ENCODE results near the gene OR2B6.
"Not testable (repeated sequence)": the region's sequence is repeated elsewhere in the genome, so short reads cannot be mapped to it uniquely, and the experiment has no call there.

The OR2B6 gene

DNA sequence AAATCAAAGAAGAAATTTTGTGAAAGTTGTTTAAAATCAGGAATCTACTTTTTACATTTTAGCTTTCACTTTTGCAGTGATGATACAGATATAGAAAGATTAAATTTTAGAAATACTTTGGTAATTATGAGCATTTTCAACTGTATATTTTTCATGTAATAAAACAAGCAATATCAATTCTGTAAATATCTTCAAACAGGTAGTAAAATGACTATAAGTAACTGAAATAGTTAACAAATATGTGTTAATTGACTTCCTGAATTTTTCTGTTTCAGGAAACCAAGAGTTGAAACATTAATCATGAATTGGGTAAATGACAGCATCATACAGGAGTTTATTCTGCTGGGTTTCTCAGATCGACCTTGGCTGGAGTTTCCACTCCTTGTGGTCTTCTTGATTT lies at the start of gene OR2B6:
OR2B6 (plus strand) TSS at position 301 of the 400 bp plus-strand sequence; CDS start at position 301, 0 bp downstream.
- no peaks in the 10 kb centered on the region for H3K4me1 Mint-ChIP-seq (ENCODE audit: low read depth)
- no peaks in the 10 kb centered on the region for H3K9me3 Mint-ChIP-seq
- no peak within 1 kb of the TSS for H3K4me3 Mint-ChIP-seq
- H3K27me3 Mint-ChIP-seq (ENCODE audit: low read depth) = peaks cover 29% of the 10 kb centered on the region
- H3K27ac Mint-ChIP-seq = no peak within 1 kb of the TSS
- H3K36me3 Mint-ChIP-seq (ENCODE audit: low read depth) = no peaks in the 10 kb centered on the region

DNA sequence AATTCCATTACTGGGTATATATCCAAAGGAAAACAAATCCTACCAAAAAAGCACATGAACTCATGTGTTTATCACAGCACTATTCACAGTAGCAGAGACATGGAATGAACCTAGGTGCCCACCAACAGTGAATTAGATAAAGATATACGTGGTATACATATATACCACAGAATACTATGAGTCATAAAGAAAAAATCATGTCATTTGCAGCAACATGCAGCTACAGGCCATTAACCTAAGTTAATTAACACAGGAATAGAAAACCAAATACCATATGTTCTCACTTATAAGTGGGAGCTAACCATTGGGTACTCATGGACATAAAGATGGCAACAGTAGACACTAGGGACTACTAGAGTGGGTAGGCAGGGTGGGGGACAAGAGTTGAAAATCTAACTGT lies 49.0 kb upstream of the OR2B6 start:
- Mint-ChIP-seq H3K4me3 (no peak overlapping the region), H3K9me3 (no peaks in the 10 kb centered on the region), H3K4me1 (ENCODE audit: low read depth) (peaks cover 7% of the 10 kb centered on the region), H3K27ac (no peak overlapping the region), H3K36me3 (ENCODE audit: low read depth) (no peaks in the 10 kb centered on the region), H3K27me3 (ENCODE audit: low read depth) (peaks cover 39% of the 10 kb centered on the region)

DNA sequence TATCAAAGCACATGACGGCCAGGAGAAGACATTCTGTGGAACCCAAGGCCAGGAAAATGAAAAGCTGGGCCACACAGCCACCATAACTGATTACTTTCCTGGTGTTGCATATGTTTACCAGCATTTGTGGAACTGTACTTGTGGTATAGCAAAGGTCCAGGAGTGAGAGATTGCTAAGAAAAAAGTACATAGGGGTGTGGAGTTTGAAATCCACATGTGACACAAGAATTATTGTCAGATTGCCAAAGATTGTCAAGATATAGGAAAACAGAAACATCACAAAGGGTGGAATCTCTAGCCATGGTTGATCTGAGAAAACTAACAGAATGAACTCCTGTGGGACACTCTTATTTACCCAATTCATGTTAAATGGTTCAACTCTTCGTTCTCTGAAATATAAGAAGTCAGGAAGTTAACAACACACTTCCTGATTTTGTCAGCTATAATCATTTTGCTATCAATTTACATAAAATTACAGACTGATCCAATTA lies 45.0 kb upstream of the OR2B6 start, which contains the start of gene OR2B2:
OR2B2 (minus strand) TSS at position 441 of the 491 bp plus-strand sequence; CDS start at position 364, 77 bp downstream.
- Mint-ChIP-seq H3K9me3 (no peaks in the 10 kb centered on the region), H3K27me3 (ENCODE audit: low read depth) (peaks cover 23% of the 10 kb centered on the region), H3K27ac (no peak within 1 kb of the TSS)

DNA sequence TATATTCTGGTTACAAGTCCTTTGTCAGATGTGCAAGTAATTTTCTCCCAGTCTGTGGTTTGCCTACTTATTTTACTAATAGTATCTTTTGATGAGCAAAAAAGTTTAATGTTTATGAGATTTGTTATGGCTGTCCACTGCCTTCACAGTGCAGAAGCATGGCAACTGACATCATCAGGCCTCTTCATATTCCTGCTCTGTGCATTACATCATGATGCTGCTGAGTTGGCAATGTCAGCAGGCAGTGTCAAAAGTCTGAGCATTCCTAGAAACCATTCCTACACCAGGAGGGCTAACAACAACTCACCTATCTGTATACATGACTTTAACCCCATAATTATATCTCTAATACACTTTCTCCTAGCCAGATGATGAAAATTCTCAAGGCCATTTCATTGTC lies 34.1 kb upstream of the OR2B6 start:
- Mint-ChIP-seq H3K27ac (no peak overlapping the region), H3K4me1 (ENCODE audit: low read depth) (no peaks in the 10 kb centered on the region)

More for the DNA sequence above, 45.0 kb upstream of the OR2B6 start, which contains the start of gene OR2B2:
- H3K4me1 Mint-ChIP-seq (ENCODE audit: low read depth) = no peaks in the 10 kb centered on the region
- H3K36me3 Mint-ChIP-seq (ENCODE audit: low read depth) = no peaks in the 10 kb centered on the region
- H3K4me3 Mint-ChIP-seq = no peak within 1 kb of the TSS

DNA sequence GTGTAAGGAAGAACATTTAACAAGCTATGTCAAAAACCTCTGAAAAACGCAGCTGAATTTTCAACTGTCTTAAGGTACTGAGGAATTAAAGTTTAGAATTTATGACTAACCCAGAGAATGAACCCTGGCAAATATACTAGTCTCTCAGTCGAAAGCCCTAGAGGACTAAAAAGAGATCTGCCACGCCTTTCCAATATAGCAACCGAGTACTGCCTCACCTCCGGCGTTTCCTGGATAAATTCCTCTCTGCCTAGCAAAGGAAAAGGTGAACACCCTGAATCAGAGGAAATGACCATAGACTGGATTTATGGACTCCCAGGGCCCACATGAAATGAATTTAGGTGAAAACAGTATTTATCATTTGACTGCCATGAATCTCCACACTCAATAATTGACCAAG lies 32.9 kb upstream of the OR2B6 start:
- Mint-ChIP-seq H3K27me3 (ENCODE audit: low read depth) (peaks cover 14% of the 10 kb centered on the region), H3K9me3 (no peaks in the 10 kb centered on the region), H3K4me3 (no peak overlapping the region), H3K36me3 (ENCODE audit: low read depth) (no peaks in the 10 kb centered on the region), H3K4me1 (ENCODE audit: low read depth) (no peaks in the 10 kb centered on the region), H3K27ac (no peak overlapping the region)

More for the DNA sequence above, 34.1 kb upstream of the OR2B6 start:
- H3K27me3 Mint-ChIP-seq (ENCODE audit: low read depth) = peaks cover 18% of the 10 kb centered on the region
- H3K9me3 Mint-ChIP-seq = no peaks in the 10 kb centered on the region
- no peaks in the 10 kb centered on the region for H3K36me3 Mint-ChIP-seq (ENCODE audit: low read depth)
- no peak overlapping the region for H3K4me3 Mint-ChIP-seq

DNA sequence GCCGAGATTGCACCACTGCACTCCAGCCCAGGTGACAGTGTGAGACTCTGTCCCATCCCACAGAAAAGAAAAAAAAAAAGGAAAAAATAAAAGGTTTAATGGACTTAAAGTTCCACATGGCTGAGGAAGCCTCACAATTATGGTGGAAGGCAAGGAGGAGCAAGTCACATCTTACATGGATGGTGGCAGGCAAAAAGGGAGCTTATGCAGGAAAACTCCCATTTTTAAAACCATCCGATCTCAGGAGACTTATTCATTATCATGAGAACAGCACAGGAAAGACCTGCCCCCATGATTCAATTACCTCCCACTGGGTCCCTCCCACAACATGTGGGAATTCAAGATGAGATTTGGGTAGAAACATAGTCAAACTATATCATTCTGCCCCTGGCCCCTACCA lies 29.0 kb upstream of the OR2B6 start:
- not testable (repeated sequence) for H3K4me1 Mint-ChIP-seq (ENCODE audit: low read depth); H3K36me3 Mint-ChIP-seq (ENCODE audit: low read depth); H3K9me3 Mint-ChIP-seq; H3K27ac Mint-ChIP-seq; H3K4me3 Mint-ChIP-seq
- peaks cover 13% of the 10 kb centered on the region for H3K27me3 Mint-ChIP-seq (ENCODE audit: low read depth)

DNA sequence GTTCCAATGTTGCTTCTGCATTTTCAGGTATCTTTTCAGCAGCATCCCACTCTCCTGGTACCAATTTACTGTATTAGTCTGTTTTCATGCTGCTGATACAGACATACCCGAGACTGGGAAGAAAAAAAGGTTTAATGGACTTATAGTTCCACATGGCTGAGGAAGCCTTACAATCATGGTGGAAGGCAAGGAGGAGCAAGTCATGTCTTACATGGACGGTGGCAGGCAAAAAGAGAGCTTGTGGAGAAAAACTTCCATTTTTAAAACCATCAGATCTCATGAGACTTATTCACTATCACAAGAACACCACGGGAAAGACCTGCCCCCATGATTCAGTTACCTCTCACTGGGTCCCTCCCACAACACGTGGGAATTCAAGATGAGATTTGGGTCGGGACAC lies 27.1 kb upstream of the OR2B6 start:
- not testable (repeated sequence) for H3K27ac Mint-ChIP-seq; H3K4me3 Mint-ChIP-seq; H3K36me3 Mint-ChIP-seq (ENCODE audit: low read depth); H3K4me1 Mint-ChIP-seq (ENCODE audit: low read depth); H3K9me3 Mint-ChIP-seq
- H3K27me3 Mint-ChIP-seq (ENCODE audit: low read depth) = peaks cover 13% of the 10 kb centered on the region

DNA sequence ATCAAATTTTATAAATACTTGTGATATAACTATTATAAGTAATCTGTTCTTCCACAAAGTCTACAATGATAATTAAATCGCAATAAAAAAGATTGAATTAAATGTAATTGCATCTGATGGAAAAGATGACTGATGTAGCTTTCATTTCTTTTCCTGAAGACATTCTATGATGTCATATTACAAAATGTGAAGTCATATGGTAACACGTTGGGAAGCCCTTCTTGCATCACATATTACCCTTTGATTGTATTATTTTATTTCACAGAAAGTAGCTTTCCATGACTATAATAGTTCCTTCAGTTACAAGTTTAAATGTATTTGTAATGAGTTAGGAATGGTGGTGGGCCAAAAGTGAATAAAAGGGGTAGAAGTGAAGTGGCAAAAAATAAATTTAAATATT lies 25.8 kb upstream of the OR2B6 start:
- Mint-ChIP-seq H3K27me3 (ENCODE audit: low read depth) (peaks cover 13% of the 10 kb centered on the region), H3K27ac (no peak overlapping the region), H3K9me3 (peaks cover 5% of the 10 kb centered on the region), H3K4me1 (ENCODE audit: low read depth) (no peaks in the 10 kb centered on the region), H3K4me3 (no peak overlapping the region), H3K36me3 (ENCODE audit: low read depth) (no peaks in the 10 kb centered on the region)

DNA sequence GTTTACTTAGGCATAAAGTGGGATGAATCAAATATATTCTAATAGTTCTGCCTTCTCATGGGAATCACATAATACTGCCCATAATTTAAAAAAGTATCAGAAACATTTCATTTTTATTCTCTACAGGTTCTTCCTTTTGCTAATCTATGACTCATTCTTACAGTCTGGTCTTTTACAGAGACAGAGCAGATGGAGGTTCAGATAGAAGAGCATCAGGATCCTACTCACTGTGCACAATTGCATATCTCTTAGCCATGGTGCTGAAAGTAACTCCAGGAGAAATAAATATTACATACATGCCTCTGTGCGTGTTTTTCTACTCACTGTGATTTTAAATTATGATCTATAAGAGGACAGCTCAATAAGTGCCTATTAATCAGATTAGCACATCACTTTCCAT lies 16.3 kb upstream of the OR2B6 start:
- H3K27me3 Mint-ChIP-seq (ENCODE audit: low read depth) = peaks cover 16% of the 10 kb centered on the region

DNA sequence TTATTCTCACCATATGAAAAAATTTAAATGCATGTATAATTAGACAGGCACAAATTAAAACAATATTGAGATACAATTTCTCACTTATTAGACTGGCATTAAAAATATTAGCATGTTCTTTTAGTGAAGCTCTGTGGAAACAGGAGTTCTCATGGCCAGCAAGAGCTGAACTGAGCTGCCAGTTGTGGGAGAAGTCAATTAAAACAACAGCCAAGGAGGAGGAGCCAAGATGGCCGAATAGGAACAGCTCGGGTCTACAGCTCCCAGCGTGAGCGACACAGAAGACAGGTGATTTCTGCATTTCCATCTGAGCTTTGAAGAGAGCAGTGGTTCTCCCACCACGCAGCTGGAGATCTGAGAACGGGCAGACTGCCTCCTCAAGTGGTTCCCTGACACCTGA lies 14.0 kb upstream of the OR2B6 start:
- not testable (repeated sequence) for H3K36me3 Mint-ChIP-seq (ENCODE audit: low read depth); H3K27ac Mint-ChIP-seq; H3K4me1 Mint-ChIP-seq (ENCODE audit: low read depth)

More for the DNA sequence above, 16.3 kb upstream of the OR2B6 start:
- no peak overlapping the region for H3K27ac Mint-ChIP-seq
- H3K4me1 Mint-ChIP-seq (ENCODE audit: low read depth) = no peaks in the 10 kb centered on the region
- no peaks in the 10 kb centered on the region for H3K9me3 Mint-ChIP-seq
- H3K4me3 Mint-ChIP-seq = no peak overlapping the region
- no peaks in the 10 kb centered on the region for H3K36me3 Mint-ChIP-seq (ENCODE audit: low read depth)

DNA sequence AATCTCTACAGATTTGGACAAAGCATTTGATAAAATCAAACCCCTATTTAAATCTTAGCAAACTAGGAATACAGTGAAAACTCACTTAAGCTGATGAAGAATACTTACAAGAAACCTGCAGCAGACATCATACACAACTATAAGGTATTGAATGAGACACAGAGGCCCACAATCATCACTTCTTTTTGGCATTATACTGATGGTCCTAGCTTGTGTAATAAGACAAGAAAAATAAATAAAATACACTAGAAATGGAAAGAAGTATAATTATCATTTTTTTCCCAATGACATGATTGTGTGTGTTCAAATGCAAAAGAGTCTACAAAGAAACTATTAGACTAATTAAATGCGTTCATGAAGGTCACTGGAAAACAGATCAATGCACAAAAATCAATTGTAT lies 8.8 kb upstream of the OR2B6 start:
- Mint-ChIP-seq H3K4me1 (ENCODE audit: low read depth) (no peaks in the 10 kb centered on the region), H3K27ac (no peak overlapping the region), H3K27me3 (ENCODE audit: low read depth) (peaks cover 9% of the 10 kb centered on the region)

More for the DNA sequence above, 14.0 kb upstream of the OR2B6 start:
- H3K9me3 Mint-ChIP-seq, H3K4me3 Mint-ChIP-seq: not testable (repeated sequence)
- H3K27me3 Mint-ChIP-seq (ENCODE audit: low read depth) = peaks cover 16% of the 10 kb centered on the region

DNA sequence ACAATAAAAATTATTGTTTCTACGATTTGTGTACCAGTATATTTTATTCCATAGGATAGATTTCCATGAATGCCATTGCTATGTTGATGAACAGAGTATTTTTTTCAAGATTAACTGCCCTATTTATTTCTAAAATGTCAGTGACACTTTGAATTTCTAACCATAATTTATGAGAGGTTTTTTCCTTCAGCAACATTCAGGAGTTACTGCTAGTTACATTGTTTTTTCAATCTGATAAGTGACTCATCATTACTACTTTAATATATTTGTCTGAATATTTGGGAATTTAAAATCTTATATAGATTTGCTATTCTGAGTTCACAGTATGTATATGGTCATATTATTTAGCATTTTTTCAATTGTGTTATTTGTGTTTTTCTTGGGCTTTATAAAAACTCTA lies 6.0 kb upstream of the OR2B6 start:
- H3K9me3 Mint-ChIP-seq = no peaks in the 10 kb centered on the region
- H3K4me3 Mint-ChIP-seq = no peak overlapping the region
- no peaks in the 10 kb centered on the region for H3K36me3 Mint-ChIP-seq (ENCODE audit: low read depth)
- peaks cover 24% of the 10 kb centered on the region for H3K27me3 Mint-ChIP-seq (ENCODE audit: low read depth)
- H3K27ac Mint-ChIP-seq = no peak overlapping the region
- H3K4me1 Mint-ChIP-seq (ENCODE audit: low read depth) = no peaks in the 10 kb centered on the region

More for the DNA sequence above, 8.8 kb upstream of the OR2B6 start:
- H3K4me3 Mint-ChIP-seq = no peak overlapping the region
- H3K36me3 Mint-ChIP-seq (ENCODE audit: low read depth) = no peaks in the 10 kb centered on the region
- no peaks in the 10 kb centered on the region for H3K9me3 Mint-ChIP-seq

DNA sequence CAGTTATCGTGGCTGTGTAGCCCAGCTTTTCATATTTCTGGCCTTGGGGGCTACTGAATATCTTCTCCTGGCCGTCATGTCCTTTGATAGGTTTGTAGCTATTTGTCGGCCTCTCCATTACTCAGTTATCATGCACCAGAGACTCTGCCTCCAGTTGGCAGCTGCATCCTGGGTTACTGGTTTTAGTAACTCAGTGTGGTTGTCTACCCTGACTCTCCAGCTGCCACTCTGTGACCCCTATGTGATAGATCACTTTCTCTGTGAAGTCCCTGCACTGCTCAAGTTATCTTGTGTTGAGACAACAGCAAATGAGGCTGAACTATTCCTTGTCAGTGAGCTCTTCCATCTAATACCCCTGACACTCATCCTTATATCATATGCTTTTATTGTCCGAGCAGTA lies 475 bp downstream of the OR2B6 start:
- H3K9me3 Mint-ChIP-seq = no peaks in the 10 kb centered on the region
- H3K4me3 Mint-ChIP-seq = no peak overlapping the region
- H3K27me3 Mint-ChIP-seq (ENCODE audit: low read depth) = peaks cover 27% of the 10 kb centered on the region
- H3K4me1 Mint-ChIP-seq (ENCODE audit: low read depth) = no peaks in the 10 kb centered on the region
- no peak overlapping the region for H3K27ac Mint-ChIP-seq
- no peaks in the 10 kb centered on the region for H3K36me3 Mint-ChIP-seq (ENCODE audit: low read depth)

DNA sequence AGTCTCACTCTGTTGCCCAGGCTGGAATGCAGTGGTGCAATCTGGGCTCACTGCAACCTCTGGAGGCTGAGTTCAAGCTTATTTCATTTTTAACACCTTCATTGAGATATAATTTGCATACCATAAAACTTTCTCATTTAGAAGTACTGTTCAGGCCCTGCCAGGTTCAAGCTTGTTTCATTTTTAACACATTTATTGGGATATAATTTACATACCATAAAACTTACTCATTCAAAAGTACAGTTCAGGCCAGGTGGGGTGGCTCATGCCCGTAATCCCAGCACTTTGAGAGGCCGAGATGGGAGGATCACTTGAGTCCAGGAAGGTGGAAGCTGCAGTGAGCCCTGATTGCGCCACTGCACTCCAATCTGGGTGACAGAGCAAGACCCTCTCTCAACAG lies 5.5 kb downstream of the OR2B6 start:
- Mint-ChIP-seq H3K36me3 (ENCODE audit: low read depth) (no peaks in the 10 kb centered on the region), H3K4me1 (ENCODE audit: low read depth) (no peaks in the 10 kb centered on the region), H3K27ac (no peak overlapping the region), H3K27me3 (ENCODE audit: low read depth) (peaks cover 4% of the 10 kb centered on the region), H3K9me3 (no peaks in the 10 kb centered on the region), H3K4me3 (no peak overlapping the region)

DNA sequence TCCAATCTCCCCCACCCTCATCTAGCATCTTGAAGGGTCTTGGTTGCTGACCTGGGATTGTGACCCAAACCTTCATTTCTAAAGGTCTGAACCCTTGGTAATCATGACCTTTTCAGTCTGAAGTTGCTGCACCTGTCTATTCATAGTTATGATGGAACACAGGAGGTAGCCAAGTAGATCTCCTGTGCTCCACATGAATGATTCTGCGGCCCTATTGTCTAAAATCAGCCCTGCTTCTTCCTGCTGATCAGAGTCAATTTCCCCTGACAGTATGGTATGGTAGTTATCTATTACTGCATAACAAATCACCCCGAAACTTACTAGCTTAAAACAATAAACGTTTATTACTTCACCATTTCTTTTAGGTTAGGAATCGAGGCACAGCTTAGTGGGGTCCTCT lies 9.0 kb downstream of the OR2B6 start:
- H3K9me3 Mint-ChIP-seq = no peaks in the 10 kb centered on the region
- H3K27ac Mint-ChIP-seq = no peak overlapping the region
- no peaks in the 10 kb centered on the region for H3K4me1 Mint-ChIP-seq (ENCODE audit: low read depth)
- H3K4me3 Mint-ChIP-seq = no peak overlapping the region
- H3K27me3 Mint-ChIP-seq (ENCODE audit: low read depth) = no peaks in the 10 kb centered on the region
- H3K36me3 Mint-ChIP-seq (ENCODE audit: low read depth) = no peaks in the 10 kb centered on the region

Measured in T-helper 1 cell treated with Interleukin-12 subunit alpha and Interleukin-12 subunit beta and Interleukin-4 antibody, amounts not matched to agents 30 μg/mL and 1 μg/mL, for 36 hours (primary cell).